Hypothalamus (tissue), 51 donors: ENCODE data around the gene C10orf120.
A peak's percentile ranks its signal among the peaks of the same experiment; 100 is the strongest.

ENCODE experiments used
- DNase-seq, 51 donors: peaks; one replicate each; lab custom pipeline; 2025; lab: John Stamatoyannopoulos, UW

C10orf120 gene

GRCh38 chr10:122699796-122700455 is at the start of gene C10orf120:
Gene C10orf120, minus strand, starts transcription at chr10:122699846. Its CDS starts 56 bp downstream, at chr10:122699790.
- DNase-seq = no peak

- no peak for DNase-seq
These were observed 48.9 kb upstream of the C10orf120 start for GRCh38 chr10:122748496-122748895.

- DNase-seq = no peak
These were observed 46.8 kb upstream of the C10orf120 start for GRCh38 chr10:122746408-122746807.

- DNase-seq = no peak
These were observed 44.6 kb upstream of the C10orf120 start for GRCh38 chr10:122744257-122744656.

- no peak for DNase-seq
These were observed 41.0 kb upstream of the C10orf120 start for GRCh38 chr10:122740640-122741039.

- DNase-seq = peak in 1 of 51 donors; percentile 20
These were observed 38.4 kb upstream of the C10orf120 start for GRCh38 chr10:122738031-122738430.

- DNase-seq = no peak
These were observed 34.5 kb upstream of the C10orf120 start for GRCh38 chr10:122733931-122734665.

GRCh38 chr10:122733443-122733842 is 33.8 kb upstream of the C10orf120 start:
- DNase-seq = no peak

GRCh38 chr10:122730238-122730637 is 30.6 kb upstream of the C10orf120 start:
- DNase-seq = no peak

- DNase-seq = no peak
These were observed 29.5 kb upstream of the C10orf120 start for GRCh38 chr10:122729126-122729525.

- no peak for DNase-seq
These were observed 27.8 kb upstream of the C10orf120 start for GRCh38 chr10:122727426-122727825.

GRCh38 chr10:122725768-122726167 is 26.1 kb upstream of the C10orf120 start:
- no peak for DNase-seq

- DNase-seq = no peak
These were observed 25.4 kb upstream of the C10orf120 start for GRCh38 chr10:122725006-122725405.

- DNase-seq = no peak
These were observed 21.5 kb upstream of the C10orf120 start for GRCh38 chr10:122721111-122721510.

- DNase-seq = no peak
These were observed 16.4 kb upstream of the C10orf120 start for GRCh38 chr10:122716025-122716424.

GRCh38 chr10:122715576-122715975 is 15.9 kb upstream of the C10orf120 start:
- DNase-seq = no peak

GRCh38 chr10:122713091-122713885 is 13.6 kb upstream of the C10orf120 start:
- no peak for DNase-seq

- no peak for DNase-seq
These were observed 10.9 kb upstream of the C10orf120 start for GRCh38 chr10:122710576-122710975.

GRCh38 chr10:122709971-122710370 is 10.3 kb upstream of the C10orf120 start:
- DNase-seq = no peak

GRCh38 chr10:122707535-122707934 is 7.9 kb upstream of the C10orf120 start:
- DNase-seq = no peak

- DNase-seq = no peak
These were observed 7.3 kb upstream of the C10orf120 start for GRCh38 chr10:122706947-122707346.
